MCF 10A (cell line): ENCODE results near the gene RABGAP1L. TPM values are rescaled to one million over a fixed set of nuclear protein-coding genes. Genes with fewer than 3 reads are reported as not detected.

Experiments used
- BruUV-seq: library from RNA; stranded (reverse); fragments of 400-500 nt; replicated peaks from 2 replicates; lab custom pipeline; 2021; lab: Mats Ljungman, UMichigan
- CTCF ChIA-PET: fragments of 300-600 bp; sonication (Branson Sonifier 250); formaldehyde crosslinking; extraction: SDS; loops from one replicate; lab custom pipeline; 2021; ENCODE audit warnings: antibody characterized with exemption, inconsistent platforms; lab: Yijun Ruan, JAX
- POLR2A ChIA-PET: fragments of 300-600, 350-650 bp; sonication (Branson Sonifier 250); formaldehyde crosslinking; extraction: SDS; loops from one replicate; lab custom pipeline; 2020; ENCODE audit warnings: antibody characterized with exemption, inconsistent platforms; lab: Yijun Ruan, JAX
- DNase-seq: peaks from one replicate; pipeline ENCODE4 v3.0.0-alpha.2; 2018; ENCODE audit not compliant: unreplicated experiment
- H3K27ac Mint-ChIP-seq: one replicate; pipeline ENCODE4 v1.8.0; 2022; ENCODE audit warnings: mild to moderate bottlenecking, low read depth, mixed read lengths; ENCODE audit not compliant: unreplicated experiment
- H3K27me3 Mint-ChIP-seq: one replicate; pipeline ENCODE4 v1.8.0; 2022; ENCODE audit warnings: mixed read lengths; ENCODE audit not compliant: insufficient read depth, unreplicated experiment
- H3K36me3 Mint-ChIP-seq: one replicate; pipeline ENCODE4 v1.8.0; 2022; ENCODE audit warnings: mild to moderate bottlenecking, moderate library complexity, mixed read lengths; ENCODE audit not compliant: insufficient read depth, unreplicated experiment
- H3K4me1 Mint-ChIP-seq: one replicate; pipeline ENCODE4 v1.8.0; 2022; ENCODE audit warnings: mixed read lengths; ENCODE audit not compliant: insufficient read depth, unreplicated experiment
- H3K4me3 Mint-ChIP-seq: one replicate; pipeline ENCODE4 v1.8.0; 2022; ENCODE audit warnings: mild to moderate bottlenecking, moderate library complexity, mixed read lengths; ENCODE audit not compliant: unreplicated experiment
- H3K9me3 Mint-ChIP-seq: one replicate; pipeline ENCODE4 v1.8.0; 2022; ENCODE audit warnings: mixed read lengths; ENCODE audit not compliant: unreplicated experiment
- intact Hi-C: fragments of 100-400 bp; cut with micrococcal nuclease; formaldehyde crosslinking; loops from 2 replicates; pipeline ENCODE4 v1.14.1; 2022
- total RNA-seq: library from RNA; stranded (reverse); gene quantifications from 2 replicates; pipeline ENCODE4 v1.2.3, GENCODE V29; 2022
- TF ChIP-seq, protein P1 (sequence below): fragments of 200-600 bp; IDR thresholded peaks from one replicate; pipeline ENCODE4 v1.8.0; 2022; ENCODE audit warnings: antibody characterized with exemption, mild to moderate bottlenecking; ENCODE audit not compliant: unreplicated experiment

RABGAP1L gene
- total RNA-seq, 1 experiment from 2014 or later, result 18.2 TPM

DNA sequence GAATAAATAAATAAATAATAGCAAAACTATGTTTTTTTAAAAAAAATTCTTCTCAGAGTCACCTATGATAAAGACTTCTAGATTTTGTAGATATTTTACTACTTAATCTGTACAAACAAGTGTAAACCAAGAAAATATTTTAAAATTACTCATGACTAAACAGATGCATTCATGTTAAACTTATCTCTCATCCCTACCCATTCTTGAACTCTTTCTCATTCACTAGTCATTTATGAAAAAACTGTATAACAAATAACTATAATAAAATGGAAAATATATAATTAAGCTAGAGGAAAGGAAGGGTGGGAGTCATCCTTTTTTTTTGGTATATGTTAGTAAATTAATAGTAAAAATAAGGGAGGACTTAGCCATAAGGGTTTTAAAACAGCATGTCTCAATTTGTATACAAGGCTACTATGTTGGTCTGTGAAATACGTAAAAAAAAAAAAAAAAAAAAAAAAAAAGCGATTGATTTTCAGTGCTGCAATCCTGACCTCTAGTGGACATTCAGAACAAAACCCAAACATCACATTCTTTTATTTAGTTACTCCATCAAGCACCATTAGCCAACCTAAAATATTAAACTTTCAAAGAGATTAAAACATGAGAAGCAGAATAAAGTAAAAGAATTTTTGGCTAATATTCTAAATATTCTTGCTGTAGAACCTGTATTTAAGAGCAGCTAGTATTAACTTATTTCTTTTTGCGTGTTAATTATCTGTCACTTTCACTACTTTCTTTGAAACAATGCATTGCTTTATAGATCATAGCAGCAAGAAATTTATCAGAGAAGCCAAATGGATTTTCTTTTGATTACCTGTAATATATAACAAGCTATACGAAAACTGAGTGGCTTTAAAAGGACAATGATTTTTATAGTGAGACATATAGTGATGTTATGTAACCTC lies 584.6 kb downstream of the RABGAP1L start:
- ChIA-PET CTCF (interaction anchor here (0.5 to 11.6 kb wide), 30 partner anchors 10 to 1636 kb away, joined by 3 to 190 read pairs (median 3); no protein-coding TSS in a partner anchor), POLR2A (interaction anchor here (0.6 to 4.0 kb wide), 2 partner anchors 255 to 256 kb away, joined by 3 to 19 read pairs; partner anchors contain the start of gene CACYBP)
- intact Hi-C loops, result loop anchor here (1.0 to 2.0 kb wide), 4 partner anchors 482 to 1999 kb away; no protein-coding TSS in a partner anchor
- peak; percentile 65 for DNase-seq
- Mint-ChIP-seq H3K27me3 (no peaks in the 10 kb centered on the region), H3K27ac (no peak overlapping the region), H3K4me3 (no peak overlapping the region), H3K4me1 (no peaks in the 10 kb centered on the region), H3K36me3 (no peaks in the 10 kb centered on the region), H3K9me3 (no peaks in the 10 kb centered on the region)
- TF ChIP-seq, protein P1, sequence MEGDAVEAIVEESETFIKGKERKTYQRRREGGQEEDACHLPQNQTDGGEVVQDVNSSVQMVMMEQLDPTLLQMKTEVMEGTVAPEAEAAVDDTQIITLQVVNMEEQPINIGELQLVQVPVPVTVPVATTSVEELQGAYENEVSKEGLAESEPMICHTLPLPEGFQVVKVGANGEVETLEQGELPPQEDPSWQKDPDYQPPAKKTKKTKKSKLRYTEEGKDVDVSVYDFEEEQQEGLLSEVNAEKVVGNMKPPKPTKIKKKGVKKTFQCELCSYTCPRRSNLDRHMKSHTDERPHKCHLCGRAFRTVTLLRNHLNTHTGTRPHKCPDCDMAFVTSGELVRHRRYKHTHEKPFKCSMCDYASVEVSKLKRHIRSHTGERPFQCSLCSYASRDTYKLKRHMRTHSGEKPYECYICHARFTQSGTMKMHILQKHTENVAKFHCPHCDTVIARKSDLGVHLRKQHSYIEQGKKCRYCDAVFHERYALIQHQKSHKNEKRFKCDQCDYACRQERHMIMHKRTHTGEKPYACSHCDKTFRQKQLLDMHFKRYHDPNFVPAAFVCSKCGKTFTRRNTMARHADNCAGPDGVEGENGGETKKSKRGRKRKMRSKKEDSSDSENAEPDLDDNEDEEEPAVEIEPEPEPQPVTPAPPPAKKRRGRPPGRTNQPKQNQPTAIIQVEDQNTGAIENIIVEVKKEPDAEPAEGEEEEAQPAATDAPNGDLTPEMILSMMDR, result peak; percentile 76
- BruUV-seq, result no TSS peak

DNA sequence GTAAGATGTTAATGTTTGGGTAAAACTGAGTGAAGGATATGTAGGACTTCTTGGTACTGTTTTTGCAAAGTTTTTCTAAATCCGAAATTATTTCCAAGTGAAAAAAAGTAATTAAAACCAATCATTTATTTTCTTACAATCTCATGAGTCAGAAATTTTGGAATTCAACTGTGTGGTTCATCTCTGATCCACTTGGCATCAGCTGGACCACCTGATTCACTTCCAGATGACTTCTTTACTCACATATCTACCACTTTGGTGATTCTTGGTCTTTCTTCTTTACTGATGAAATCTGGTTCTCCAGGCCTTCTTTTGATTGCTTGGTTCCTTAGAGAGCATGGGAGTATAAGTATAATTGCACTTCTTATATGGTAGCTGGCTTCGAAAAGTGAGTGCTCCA lies 585.6 kb downstream of the RABGAP1L start:
- POLR2A ChIA-PET, result interaction anchor here (1.3 to 4.0 kb wide), 2 partner anchors 254 to 482 kb away, joined by 7 to 19 read pairs; partner anchors contain the start of gene CACYBP
- no peak for DNase-seq
- CTCF ChIA-PET, result interaction anchor here (0.6 to 11.6 kb wide), 24 partner anchors 9 to 778 kb away, joined by 3 to 190 read pairs (median 4); no protein-coding TSS in a partner anchor
- Mint-ChIP-seq H3K9me3 (no peaks in the 10 kb centered on the region), H3K27me3 (no peaks in the 10 kb centered on the region), H3K27ac (no peak overlapping the region), H3K4me3 (no peak overlapping the region), H3K36me3 (no peaks in the 10 kb centered on the region), H3K4me1 (no peaks in the 10 kb centered on the region)
- TF ChIP-seq, protein P1, result no peak
- intact Hi-C loops, result loop anchor here (1.0 to 2.0 kb wide), 4 partner anchors 483 to 2000 kb away; no protein-coding TSS in a partner anchor
- no TSS peak for BruUV-seq

DNA sequence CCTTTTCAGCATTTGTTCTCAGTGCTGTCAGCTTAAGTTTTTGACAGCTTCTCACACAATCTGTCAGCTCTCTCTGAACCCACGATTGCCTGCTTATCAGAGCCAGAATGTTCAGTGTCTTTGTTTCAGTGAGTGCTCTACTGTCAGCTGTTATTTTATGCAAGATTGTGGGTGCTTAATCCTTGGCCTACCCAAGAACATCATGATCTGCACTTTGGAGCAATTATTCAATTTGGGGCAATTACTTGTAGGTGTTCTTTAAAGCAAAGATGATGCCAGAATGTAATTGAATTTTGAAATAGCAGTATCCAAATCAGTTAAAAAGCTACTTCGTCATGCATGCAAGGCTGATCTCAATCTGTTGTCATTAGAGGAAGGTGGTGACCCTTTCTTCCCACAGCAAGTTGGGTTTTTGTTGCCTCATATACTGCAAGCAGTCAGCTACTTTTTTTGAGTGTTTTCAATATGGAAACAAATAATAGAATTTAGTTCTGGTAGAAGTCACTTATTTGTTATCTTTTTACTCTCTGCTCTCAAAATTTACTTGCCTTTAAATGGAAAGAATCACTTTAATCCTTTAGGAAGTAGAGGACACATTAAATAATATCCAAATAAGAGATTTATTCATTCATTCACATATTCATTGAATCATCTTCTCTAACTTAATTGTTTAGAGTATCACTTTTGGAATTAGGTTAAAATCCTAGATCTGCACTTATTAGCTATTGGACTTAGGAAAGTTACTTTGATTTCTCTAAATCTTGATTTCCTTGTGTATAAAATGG lies 586.9 kb downstream of the RABGAP1L start:
- ChIA-PET CTCF (interaction anchor here (0.6 to 11.6 kb wide), 27 partner anchors 8 to 767 kb away, joined by 3 to 190 read pairs (median 4); no protein-coding TSS in a partner anchor), POLR2A (interaction anchor here (1.3 to 4.0 kb wide), 2 partner anchors 252 to 484 kb away, joined by 7 to 19 read pairs; partner anchors contain the start of gene CACYBP)
- Mint-ChIP-seq H3K36me3 (no peaks in the 10 kb centered on the region), H3K27me3 (no peaks in the 10 kb centered on the region), H3K27ac (no peak overlapping the region), H3K4me3 (no peak overlapping the region), H3K9me3 (no peaks in the 10 kb centered on the region), H3K4me1 (no peaks in the 10 kb centered on the region)
- intact Hi-C loops, result no loop called here
- no peak for DNase-seq
- no TSS peak for BruUV-seq
- TF ChIP-seq, protein P1, result no peak
